ENCODE measurements around the gene PYGO2.

DNA sequence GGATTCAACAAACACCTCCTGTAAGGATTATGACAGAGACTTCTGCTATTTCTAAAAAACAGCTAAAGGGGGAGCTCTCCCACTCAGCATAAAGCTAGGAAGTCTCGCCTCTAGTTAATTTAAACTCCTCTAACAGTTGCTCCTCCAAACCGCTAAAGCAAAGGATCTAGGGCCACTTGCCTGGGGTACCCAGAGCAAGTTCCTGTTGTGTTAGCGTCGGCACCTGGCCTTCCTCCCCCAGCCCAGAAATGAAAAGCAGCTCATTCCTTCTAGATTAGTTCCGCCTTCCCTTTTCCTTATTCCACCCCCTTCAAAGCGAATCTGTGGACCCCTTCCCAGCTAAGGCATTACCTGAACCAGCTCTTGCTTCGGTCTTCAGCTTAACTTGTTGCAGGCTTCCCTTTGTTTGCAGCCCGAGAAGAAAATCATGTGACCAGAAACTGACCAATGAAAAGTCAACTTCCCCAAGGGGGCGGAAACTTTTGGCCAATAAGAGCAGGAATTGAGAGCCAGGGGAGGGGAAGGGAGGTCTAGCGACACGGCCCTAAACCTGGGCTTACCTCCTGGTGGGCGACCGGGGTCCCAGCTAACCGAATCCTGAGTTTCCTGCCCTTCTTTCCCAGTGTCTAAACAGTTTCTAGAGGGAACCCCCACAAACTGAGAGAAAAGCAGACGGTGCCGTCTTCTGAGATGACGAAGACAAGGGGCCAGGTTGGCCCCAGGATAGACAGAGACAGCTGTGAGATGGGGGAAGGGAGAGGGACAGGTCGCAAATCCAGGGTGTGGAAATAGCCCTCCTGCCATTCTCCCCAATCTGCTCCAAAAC lies 5.7 kb downstream of the PYGO2 start, which contains the start of gene PBXIP1:
- TF ChIP-seq, protein P1, sequence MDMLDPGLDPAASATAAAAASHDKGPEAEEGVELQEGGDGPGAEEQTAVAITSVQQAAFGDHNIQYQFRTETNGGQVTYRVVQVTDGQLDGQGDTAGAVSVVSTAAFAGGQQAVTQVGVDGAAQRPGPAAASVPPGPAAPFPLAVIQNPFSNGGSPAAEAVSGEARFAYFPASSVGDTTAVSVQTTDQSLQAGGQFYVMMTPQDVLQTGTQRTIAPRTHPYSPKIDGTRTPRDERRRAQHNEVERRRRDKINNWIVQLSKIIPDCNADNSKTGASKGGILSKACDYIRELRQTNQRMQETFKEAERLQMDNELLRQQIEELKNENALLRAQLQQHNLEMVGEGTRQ (IDR thresholded peaks at IDR 0.05; ENCODE audit: low read length): peak; percentile 74
- no peak for TF ChIP-seq JUN (IDR thresholded peaks at IDR 0.05; ENCODE audit: low read depth, low read length)

Data from H1 (cell line).